Gastroesophageal sphincter (tissue), 4 donors: ENCODE data around the gene YIPF2. TPM values are rescaled to one million over a fixed set of nuclear protein-coding genes. Genes with fewer than 3 reads are reported as not detected.

Experiments used
- ATAC-seq: fragments of 150-250 bp; one replicate; pipeline ENCODE4 v1.9.1; 2016; ENCODE audit warnings: mild to moderate bottlenecking, moderate library complexity
- H3K27ac ChIP-seq, 4 donors: fragments of 200-600 bp; sonication (generic) in 3 of 4; 1 replicate in 3 of 4; 2 replicates in 1 of 4; pipeline ENCODE4 v1.5.1; 2016 to 2019
- H3K27me3 ChIP-seq: fragments of 200-600 bp; sonication (generic); one replicate; pipeline ENCODE4 v1.5.1; 2019
- H3K36me3 ChIP-seq, 2 donors: fragments of 200-600 bp; sonication (generic); one replicate each; pipeline ENCODE4 v1.5.1; 2019; ENCODE audit warnings: control low read depth in 1 of 2
- H3K4me1 ChIP-seq, 3 donors: fragments of 200-600 bp; sonication (generic); 1 replicate in 2 of 3; 2 replicates in 1 of 3; pipeline ENCODE4 v1.5.1; 2016 to 2019; ENCODE audit warnings: control low read depth in 2 of 3
- H3K4me3 ChIP-seq, 2 donors: fragments of 200-600 bp; sonication (generic); one replicate each; pipeline ENCODE4 v1.5.1; 2019; ENCODE audit warnings: mild to moderate bottlenecking in 1 of 2, moderate library complexity in 1 of 2
- H3K9me3 ChIP-seq, 3 donors: fragments of 200-600 bp; sonication (generic); one replicate each; pipeline ENCODE4 v1.5.1; 2017 to 2019; ENCODE audit warnings: control low read depth in 2 of 3
- EP300 ChIP-seq: sonication (generic); formaldehyde crosslinking; IDR thresholded peaks from one replicate; pipeline ENCODE4 v1.6.1; 2017; ENCODE audit warnings: antibody characterized with exemption, mild to moderate bottlenecking
- POLR2A ChIP-seq, 2 donors: fragments of 450-650 bp; IDR thresholded peaks; one replicate each; pipeline ENCODE4 v1.6.1; 2017; ENCODE audit warnings: antibody characterized with exemption in 2 of 2, mild to moderate bottlenecking in 2 of 2, moderate library complexity in 1 of 2
- POLR2AphosphoS5 ChIP-seq: sonication (generic); formaldehyde crosslinking; IDR thresholded peaks from one replicate; pipeline ENCODE4 v1.6.1; 2017; ENCODE audit warnings: antibody characterized with exemption
- WGBS, 2 donors: methylation state at CpG; one replicate each; pipeline ENCODE4 v1.1.5; 2018; ENCODE audit warnings: low coverage in 1 of 2; 5-methylcytosine and 5-hydroxymethylcytosine counted together
- total RNA-seq, 4 donors: library from RNA; depleted of rRNA; stranded (reverse); fragments of >200 nt; gene quantifications; one replicate each; pipeline ENCODE4 v1.1.0, GENCODE V29; 2016
- TF ChIP-seq, protein P1 (sequence below), 4 experiments: fragments of 200-600 bp in 2 of 4; fragments of 450-650 bp in 2 of 4; sonication (generic) in 1 of 4; IDR thresholded peaks; one replicate each; pipeline ENCODE4 v1.5.1; 2017 to 2019; ENCODE audit warnings: antibody characterized with exemption in 4 of 4, mild to moderate bottlenecking in 2 of 4, moderate library complexity in 2 of 4

The YIPF2 gene
- total RNA-seq, 4 donors from 2014 or later = 25.5 to 47.8 (median 28.1) TPM

DNA sequence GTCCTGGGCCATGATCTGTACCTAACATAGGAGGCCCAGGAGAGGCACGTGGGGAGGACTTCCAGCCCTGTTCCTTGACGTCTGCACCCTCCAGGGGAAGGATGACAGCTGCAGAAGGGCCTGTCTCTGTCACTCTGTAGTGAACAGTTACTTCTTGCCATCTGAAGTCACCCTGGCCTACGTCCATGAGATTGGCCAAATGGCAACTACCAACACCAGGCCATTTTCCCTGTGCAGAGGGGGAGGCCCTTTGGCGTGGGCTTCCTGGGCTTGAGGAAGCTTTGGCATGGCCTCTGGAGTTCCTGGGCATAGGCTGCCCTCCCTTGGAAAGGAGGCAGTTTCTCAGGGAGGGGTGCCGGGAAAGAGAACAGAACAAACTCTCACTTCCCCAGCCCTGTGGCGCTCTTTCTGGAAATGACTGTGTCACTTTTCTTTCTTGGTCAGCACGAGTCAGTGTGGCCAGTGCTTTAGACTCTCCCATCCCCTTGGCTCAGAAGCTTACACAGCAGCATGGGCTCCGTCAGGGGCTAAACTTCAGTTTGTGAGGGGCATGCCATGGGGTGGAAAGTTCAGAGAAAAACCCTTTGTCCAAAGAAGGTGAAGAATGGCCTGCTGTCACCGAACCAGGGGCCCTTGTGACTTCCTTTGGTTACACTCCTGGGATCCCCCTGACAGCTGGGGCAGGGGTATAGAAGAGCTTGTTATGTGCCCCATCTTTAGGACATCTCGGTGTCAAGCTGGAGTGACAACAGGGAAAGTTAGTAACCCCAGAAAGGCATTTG lies 51.8 kb downstream of the YIPF2 start:
- H3K36me3 ChIP-seq = no peaks in the 10 kb centered on the region
- no peaks in the 10 kb centered on the region for H3K9me3 ChIP-seq
- H3K4me3 ChIP-seq = no peak overlapping the region
- 60% methylated on average over 1 of the region's 10 CpGs; no CpG with 5 or more reads in 1 of the 2 donors for WGBS, 2 donors
- peaks cover 0 to 94% (median 35%) of the 10 kb centered on the region in 3 donors for H3K4me1 ChIP-seq
- TF ChIP-seq, protein P1, sequence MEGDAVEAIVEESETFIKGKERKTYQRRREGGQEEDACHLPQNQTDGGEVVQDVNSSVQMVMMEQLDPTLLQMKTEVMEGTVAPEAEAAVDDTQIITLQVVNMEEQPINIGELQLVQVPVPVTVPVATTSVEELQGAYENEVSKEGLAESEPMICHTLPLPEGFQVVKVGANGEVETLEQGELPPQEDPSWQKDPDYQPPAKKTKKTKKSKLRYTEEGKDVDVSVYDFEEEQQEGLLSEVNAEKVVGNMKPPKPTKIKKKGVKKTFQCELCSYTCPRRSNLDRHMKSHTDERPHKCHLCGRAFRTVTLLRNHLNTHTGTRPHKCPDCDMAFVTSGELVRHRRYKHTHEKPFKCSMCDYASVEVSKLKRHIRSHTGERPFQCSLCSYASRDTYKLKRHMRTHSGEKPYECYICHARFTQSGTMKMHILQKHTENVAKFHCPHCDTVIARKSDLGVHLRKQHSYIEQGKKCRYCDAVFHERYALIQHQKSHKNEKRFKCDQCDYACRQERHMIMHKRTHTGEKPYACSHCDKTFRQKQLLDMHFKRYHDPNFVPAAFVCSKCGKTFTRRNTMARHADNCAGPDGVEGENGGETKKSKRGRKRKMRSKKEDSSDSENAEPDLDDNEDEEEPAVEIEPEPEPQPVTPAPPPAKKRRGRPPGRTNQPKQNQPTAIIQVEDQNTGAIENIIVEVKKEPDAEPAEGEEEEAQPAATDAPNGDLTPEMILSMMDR (IDR thresholded peaks at IDR 0.05) = no peak
- TF ChIP-seq POLR2A (IDR thresholded peaks at IDR 0.05) = no peak
- no peak for TF ChIP-seq POLR2AphosphoS5
- no peak for TF ChIP-seq EP300
- no peaks in the 10 kb centered on the region for H3K27me3 ChIP-seq
- peak overlapping the region in 3 of 4 donors; percentile 20 to 51 (median 43) for H3K27ac ChIP-seq
- ATAC-seq = peak; percentile 31

GRCh38 chr19:10874024-10874423 lies 54.4 kb downstream of the YIPF2 start:
- Histone ChIP-seq H3K4me1 (peaks cover 0 to 78% (median 32%) of the 10 kb centered on the region in 3 donors), H3K9me3 (no peaks in the 10 kb centered on the region), H3K27ac (no peak overlapping the region), H3K4me3 (no peak overlapping the region), H3K36me3 (no peaks in the 10 kb centered on the region), H3K27me3 (no peaks in the 10 kb centered on the region)
- TF ChIP-seq POLR2A (IDR thresholded peaks at IDR 0.05) = no peak
- TF ChIP-seq, protein P1 (IDR thresholded peaks at IDR 0.05) = no peak
- no peak for TF ChIP-seq EP300
- TF ChIP-seq POLR2AphosphoS5 = no peak
- ATAC-seq = no peak
- WGBS, 2 donors = 70 to 100% methylated on average over 1 of the region's 1 CpG

GRCh38 chr19:10872546-10873107 lies 55.8 kb downstream of the YIPF2 start:
- ATAC-seq = no peak
- TF ChIP-seq POLR2A (IDR thresholded peaks at IDR 0.05) (no peak), POLR2AphosphoS5 (no peak), EP300 (no peak)
- TF ChIP-seq, protein P1 (IDR thresholded peaks at IDR 0.05) = no peak
- peaks cover 0 to 64% (median 24%) of the 10 kb centered on the region in 3 donors for H3K4me1 ChIP-seq
- 0% methylated on average over 4 to 13 of the region's 16 CpGs for WGBS, 2 donors
- H3K36me3 ChIP-seq = no peaks in the 10 kb centered on the region
- no peaks in the 10 kb centered on the region for H3K27me3 ChIP-seq
- no peaks in the 10 kb centered on the region for H3K9me3 ChIP-seq
- peak overlapping the region in 3 of 4 donors; percentile 88 to 93 (median 92) for H3K27ac ChIP-seq
- peak overlapping the region; percentile 88 to 91 for H3K4me3 ChIP-seq

Other genes with a start within 250 kb of the YIPF2 start
- gene QTRT1, start 227.2 kb downstream of the YIPF2 start, total RNA-seq = 10 to 100 TPM; 19.6 to 36.6 (median 22.7) TPM
- 100 to 1,000 TPM in 2 of 4 donors, 10 to 100 TPM in 2; 79.1 to 115 (median 96.8) TPM for gene DNM2, start 210.6 kb downstream of the YIPF2 start, total RNA-seq
- 10 to 100 TPM; 15.4 to 36.9 (median 31.7) TPM for gene TMED1, start 92.4 kb downstream of the YIPF2 start, total RNA-seq
- gene C19orf38, start 80.2 kb downstream of the YIPF2 start, total RNA-seq = 1 to 10 TPM in 2 of 4 donors, under 1 TPM in 1, not detected in 1; 0.89 to 3.1 (median 2.1) TPM
- 10 to 100 TPM; 17.0 to 37.1 (median 18.8) TPM for gene CARM1, start 57.1 kb downstream of the YIPF2 start, total RNA-seq
- gene TIMM29, start 172 bp upstream of the YIPF2 start, total RNA-seq = 10 to 100 TPM; 37.6 to 51.1 (median 40.9) TPM
- 10 to 100 TPM; 37.8 to 77.9 (median 51.1) TPM for gene SMARCA4, start 32.4 kb upstream of the YIPF2 start, total RNA-seq
- gene LDLR, start 160.8 kb upstream of the YIPF2 start, total RNA-seq = 10 to 100 TPM; 14.9 to 68.1 (median 32.6) TPM
- gene SPC24, start 227.1 kb upstream of the YIPF2 start, total RNA-seq = 1 to 10 TPM; 4.2 to 6.8 (median 5.7) TPM